HG02885 (cell line): Measurements from ENCODE around the gene LARP1B.
A peak's percentile ranks its signal among the peaks of the same experiment; 100 is the strongest.
"Not testable (repeated sequence)": the region's sequence is repeated elsewhere in the genome, so short reads cannot be mapped to it uniquely, and the experiment has no call there.

ENCODE experiments used
- ATAC-seq: cut with Tn5 transposase; IDR thresholded peaks from one replicate; pipeline ENCODE4 v1.9.1; 2021; ENCODE audit warnings: mild to moderate bottlenecking; ENCODE audit not compliant: unreplicated experiment, poor library complexity

Gene LARP1B

GRCh38 chr4:128060699-128061565, at the start of gene LARP1B:
Gene LARP1B, plus strand, starts transcription at chr4:128061312. Its CDS starts 13,640 bp downstream, at chr4:128074952.
- ATAC-seq, result peak; percentile 86

- no peak for ATAC-seq
Measured at GRCh38 chr4:128025319-128025718, 35.8 kb upstream of the LARP1B start.

DNA sequence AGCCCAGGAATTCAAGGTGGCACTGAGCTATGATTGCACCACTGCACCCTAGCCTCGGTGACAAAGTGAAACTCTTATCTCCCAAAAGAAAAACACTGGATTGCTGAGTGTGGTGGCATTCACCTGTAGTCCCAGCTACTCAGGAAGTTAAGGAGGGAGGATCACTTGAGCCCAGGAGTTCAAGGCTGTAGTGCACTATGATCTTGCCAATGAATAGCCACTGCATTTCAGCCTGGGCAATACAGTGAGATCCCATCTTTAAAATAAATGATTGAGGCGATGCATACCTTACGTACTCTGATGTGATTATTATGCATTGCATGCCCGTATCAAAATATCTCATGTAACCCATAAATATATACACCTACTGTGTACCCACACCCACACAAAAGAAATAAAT, 31.2 kb upstream of the LARP1B start:
- ATAC-seq, result no peak

DNA sequence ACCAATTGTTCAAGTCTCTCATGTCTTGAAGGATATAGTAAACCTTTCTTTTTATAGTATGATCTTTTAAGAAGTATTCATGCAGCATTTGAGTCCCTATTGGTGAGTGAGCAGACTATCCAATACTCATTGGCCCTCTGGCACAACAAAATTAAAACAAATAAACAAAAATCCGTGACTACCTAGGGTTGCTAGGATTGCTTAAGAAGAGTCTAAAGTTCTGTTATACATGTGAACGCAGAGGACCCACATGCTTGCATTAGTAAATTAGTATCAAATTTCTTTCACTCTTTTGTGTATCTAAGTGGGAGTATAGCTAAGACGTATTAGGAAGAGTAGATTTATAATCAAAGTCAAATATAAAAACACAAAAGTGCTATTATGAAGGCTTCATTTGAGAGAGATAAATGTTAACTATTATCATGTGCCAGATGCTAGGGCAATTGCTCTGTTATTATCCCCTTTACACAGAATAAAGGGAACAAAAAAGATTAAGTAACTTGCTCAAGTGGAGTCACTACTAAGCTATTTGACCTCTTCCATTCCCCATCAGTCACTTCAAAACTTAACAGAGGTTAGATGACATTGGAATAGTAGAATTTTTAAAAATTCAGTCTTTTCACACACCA, 29.2 kb upstream of the LARP1B start:
- no peak for ATAC-seq

DNA sequence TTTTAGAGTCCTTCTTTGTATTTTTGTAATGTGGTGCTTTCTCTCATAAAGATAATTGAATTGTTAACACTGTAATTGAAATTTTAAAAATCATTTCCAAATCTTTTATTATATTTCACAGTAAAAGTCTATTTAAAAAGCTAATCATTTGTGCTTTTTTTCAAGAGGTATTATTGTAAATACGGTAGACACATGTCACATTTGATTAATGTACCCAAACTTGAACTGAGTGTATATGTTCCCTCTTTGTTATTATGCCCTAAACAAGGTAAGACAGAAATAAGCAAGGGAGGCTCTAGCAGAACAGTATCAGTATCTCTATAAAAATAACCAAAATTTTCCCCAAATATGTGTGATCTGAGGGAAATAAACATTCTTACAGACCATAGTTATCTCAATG, 21.5 kb upstream of the LARP1B start:
- ATAC-seq, result no peak

DNA sequence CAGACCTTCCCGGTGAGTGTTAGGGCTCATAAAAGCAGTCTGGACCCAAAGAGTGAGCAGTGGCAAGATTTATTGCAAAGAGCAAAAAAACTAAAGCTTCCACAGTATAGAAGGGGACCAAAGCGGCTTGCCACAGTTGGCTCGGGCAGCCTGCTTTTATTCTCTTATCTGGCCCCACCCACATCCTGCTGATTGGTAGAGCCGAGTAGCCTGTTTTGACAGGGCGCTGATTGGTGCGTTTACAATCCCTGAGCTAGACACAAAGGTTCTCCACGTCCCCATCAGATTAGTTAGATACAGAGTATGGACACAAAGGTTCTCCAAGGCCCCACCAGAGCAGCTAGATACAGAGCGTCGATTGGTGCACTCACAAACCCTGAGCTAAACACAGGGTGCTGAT, 14.1 kb upstream of the LARP1B start:
- ATAC-seq, result not testable (repeated sequence)

DNA sequence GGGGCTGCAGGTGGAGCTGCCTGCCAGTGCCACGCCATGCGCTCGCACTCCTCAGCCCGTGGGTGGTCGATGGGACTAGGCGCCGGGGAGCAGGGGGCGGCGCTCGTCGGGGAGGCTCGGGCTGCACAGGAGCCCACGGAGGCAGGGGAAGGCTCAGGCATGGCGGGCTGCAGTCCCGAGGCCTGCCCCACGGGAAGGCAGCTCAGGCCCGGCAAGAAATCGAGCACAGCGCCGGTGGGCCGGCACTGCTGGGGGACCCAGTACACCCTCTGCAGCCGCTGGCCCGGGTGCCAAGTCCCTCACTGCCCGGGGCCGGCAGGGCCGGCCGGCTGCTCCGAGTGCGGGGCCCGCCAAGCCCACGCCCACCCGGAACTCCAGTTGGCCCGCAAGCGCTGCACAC, 13.6 kb upstream of the LARP1B start:
- ATAC-seq, result not testable (repeated sequence)

- ATAC-seq, result not testable (repeated sequence)
Measured at GRCh38 chr4:128051229-128051628, 9.9 kb upstream of the LARP1B start.

GRCh38 chr4:128054907-128055306, 6.2 kb upstream of the LARP1B start:
- not testable (repeated sequence) for ATAC-seq

DNA sequence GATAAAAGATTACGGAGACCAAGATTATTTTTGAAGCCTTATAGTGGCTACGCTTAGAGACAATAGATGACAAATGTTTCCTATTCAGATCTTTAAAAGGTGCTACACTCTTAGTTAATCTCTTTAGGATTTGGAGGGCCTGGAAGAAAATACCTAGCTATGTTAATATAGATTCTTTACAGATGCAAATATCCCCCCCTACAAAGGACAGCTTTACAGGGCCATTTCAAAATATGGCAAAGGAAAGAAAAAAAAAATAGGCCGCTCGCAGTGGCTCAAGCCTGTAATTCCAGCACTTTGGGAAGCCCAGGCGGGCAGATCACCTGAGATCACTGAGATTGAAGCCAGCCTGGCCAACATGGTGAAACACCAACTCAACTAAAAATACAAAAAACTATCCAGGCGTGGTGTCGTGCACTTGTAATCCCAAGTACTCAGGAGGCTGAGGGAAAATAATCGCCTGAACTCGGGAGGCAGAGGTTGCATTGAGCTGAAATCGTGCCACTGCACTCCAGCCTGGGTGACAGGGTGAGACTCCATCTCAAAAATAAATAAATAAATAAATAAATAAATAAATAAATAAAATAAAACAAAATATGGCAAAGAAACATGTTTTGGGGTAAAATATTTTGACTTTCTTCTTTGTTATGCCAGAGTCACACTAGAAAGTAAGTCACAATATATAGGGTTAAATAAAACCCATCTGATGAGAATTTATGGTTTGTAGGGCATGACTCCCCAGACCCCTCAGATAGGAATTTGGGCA, 5.5 kb upstream of the LARP1B start:
- not testable (repeated sequence) for ATAC-seq

DNA sequence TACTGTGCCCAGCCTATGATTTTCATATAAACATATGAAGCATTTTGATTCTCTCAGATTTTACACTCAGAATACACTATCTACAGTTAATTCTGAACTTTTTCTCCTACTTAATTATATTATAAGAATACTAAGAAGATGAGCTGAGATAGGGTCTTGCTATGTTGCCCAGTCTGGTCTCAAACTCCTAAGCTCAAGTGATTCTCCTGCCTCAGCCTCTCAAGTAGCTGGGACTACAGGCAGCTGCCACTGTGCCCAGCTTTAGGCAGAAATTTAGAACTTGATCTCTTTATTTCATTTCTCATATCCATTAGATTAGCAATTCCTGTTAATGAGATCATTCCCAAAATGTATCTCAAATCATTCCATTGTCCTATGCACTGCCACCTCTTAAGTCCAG, 4.7 kb upstream of the LARP1B start:
- no peak for ATAC-seq

- no peak for ATAC-seq
Measured at GRCh38 chr4:128060121-128060698, 902 bp upstream of the LARP1B start.

- peak; percentile 37 for ATAC-seq
Measured at GRCh38 chr4:128061566-128062536, 739 bp downstream of the LARP1B start.

DNA sequence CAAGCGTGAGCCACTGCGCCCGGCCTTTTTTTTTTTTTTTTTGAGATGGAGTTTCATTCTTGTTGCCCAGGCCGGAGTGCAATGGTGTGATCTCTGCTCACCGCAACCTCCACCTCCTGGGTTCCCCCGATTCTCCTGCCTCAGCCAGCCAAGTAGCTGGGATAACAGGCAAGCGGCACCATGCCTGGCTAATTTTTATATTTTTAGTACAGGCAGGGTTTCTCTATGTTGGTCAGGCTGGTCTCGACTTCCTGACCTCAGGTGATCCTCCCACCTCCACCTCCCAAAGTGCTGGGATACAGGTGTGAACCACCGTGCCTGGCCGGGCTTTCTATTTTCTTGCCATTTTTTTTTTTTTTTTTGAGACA, 5.3 kb downstream of the LARP1B start:
- ATAC-seq, result not testable (repeated sequence)

DNA sequence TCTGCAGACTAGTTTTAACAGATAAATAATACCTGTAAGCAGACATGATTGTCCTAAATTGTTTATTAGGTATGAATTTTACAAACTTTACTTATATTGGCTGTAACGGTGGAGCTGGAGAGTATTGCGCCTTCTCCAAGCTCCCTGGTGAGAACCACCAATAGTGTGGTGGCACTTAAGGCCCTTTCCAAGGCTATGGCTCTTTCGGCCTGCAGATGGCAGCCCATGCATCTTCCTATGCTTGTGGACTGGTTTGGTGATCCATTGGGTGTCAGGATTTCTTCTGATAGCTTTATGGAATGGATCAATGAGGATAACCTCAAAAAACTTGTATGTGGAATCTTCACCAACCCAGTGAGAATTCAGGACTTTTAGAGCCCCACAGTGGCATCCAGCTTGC, 7.8 kb downstream of the LARP1B start:
- no peak for ATAC-seq

GRCh38 chr4:128076464-128076863, 15.4 kb downstream of the LARP1B start:
- ATAC-seq, result no peak

- ATAC-seq, result not testable (repeated sequence)
Measured at GRCh38 chr4:128095293-128095692, 34.2 kb downstream of the LARP1B start.

DNA sequence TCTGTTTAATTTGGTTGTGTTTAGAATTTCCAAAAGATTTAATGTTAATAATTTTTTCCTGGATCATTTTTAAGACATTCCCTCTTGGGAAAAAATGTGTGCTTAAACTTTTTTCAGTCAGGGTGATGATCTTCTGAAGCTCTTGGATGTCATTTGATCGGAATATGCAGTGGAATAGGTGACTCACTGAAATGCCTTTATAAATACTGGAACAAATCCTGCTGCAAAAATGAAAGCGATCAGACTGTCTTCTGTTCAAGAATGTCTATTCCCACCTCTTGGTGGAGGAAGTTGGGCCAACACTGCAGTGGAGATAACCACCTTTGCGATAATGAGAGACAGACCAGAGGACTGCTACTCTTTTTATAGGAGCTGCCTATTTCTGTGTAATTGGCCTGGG, 46.7 kb downstream of the LARP1B start:
- no peak for ATAC-seq

DNA sequence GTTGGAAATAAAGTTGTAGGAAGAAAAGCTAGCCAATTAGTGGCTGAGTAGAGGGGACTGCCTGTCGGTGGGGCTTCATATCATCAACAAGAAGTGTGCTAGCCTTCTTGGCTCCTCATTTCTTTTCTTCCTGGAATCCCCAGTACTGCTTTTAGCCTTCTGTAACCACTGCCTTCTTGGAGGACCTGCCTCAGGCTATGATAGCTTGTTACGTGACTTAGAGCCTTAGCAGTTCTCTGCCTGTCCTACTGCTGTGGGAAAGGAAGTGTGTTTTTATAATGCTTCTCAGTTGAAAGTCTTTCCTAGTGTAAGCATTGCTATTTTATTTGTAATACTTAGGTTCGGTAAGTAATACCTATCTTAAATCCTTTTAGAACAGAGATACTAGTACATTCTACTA, 61.9 kb downstream of the LARP1B start:
- ATAC-seq, result no peak

- ATAC-seq, result no peak
Measured at GRCh38 chr4:128130621-128131020, 69.5 kb downstream of the LARP1B start.
